SK-N-SH (cell line): ENCODE results near the gene IMPACT. TPM values are rescaled to one million over a fixed set of nuclear protein-coding genes. Genes with fewer than 3 reads are reported as not detected.

Experiments used
- CTCF ChIA-PET: fragments of 300-600, 350-600 bp; formaldehyde crosslinking; extraction: SDS; loops from one replicate; lab custom pipeline; 2021; lab: Yijun Ruan, JAX
- POLR2A ChIA-PET: fragments of 350-600 bp; sonication (Branson Sonifier 250); formaldehyde crosslinking; extraction: SDS; loops from one replicate; lab custom pipeline; 2020; ENCODE audit warnings: antibody characterized with exemption, inconsistent platforms; lab: Yijun Ruan, JAX
- DNase-seq: peaks from one replicate; pipeline ENCODE4 v3.0.0; 2012
- H2AFZ ChIP-seq: fragments of 200-600 bp; sonication (generic); 2 replicates; pipeline ENCODE4 v1.8.1; 2016; ENCODE audit warnings: antibody characterized with exemption, mild to moderate bottlenecking, low read depth
- H3F3A ChIP-seq: fragments of 200-600 bp; sonication (generic); replicated peaks from 2 replicates; pipeline ENCODE3; 2016; ENCODE audit warnings: antibody characterized with exemption, mild to moderate bottlenecking; ENCODE audit not compliant: insufficient read depth
- H3K27ac ChIP-seq, 2 experiments: fragments of 200-500 bp in 1 of 2; fragments of 200-600 bp in 1 of 2; sonication (Bioruptor generic) in 1 of 2; sonication (generic), shearing (Covaris generic) in 1 of 2; 2 replicates each; pipeline versions ENCODE4 v1.5.1 to v1.6.1; 2014 to 2016; ENCODE audit warnings: low read depth in 2 of 2, inconsistent platforms in 1 of 2, low read length in 1 of 2, mild to moderate bottlenecking in 1 of 2, mixed read lengths in 1 of 2
- H3K27me3 ChIP-seq: fragments of 200-600 bp; sonication (generic), shearing (Covaris generic); 2 replicates; pipeline ENCODE4 v1.6.1; 2016; ENCODE audit warnings: mixed run types; ENCODE audit not compliant: insufficient read depth
- H3K36me3 ChIP-seq, 2 experiments: fragments of 200-500 bp in 1 of 2; fragments of 200-600 bp in 1 of 2; sonication (Bioruptor generic) in 1 of 2; sonication (generic) in 1 of 2; replicated peaks in 1 of 2; 2 replicates each; pipeline versions ENCODE3 to v1.5.1; 2014 to 2016; ENCODE audit warnings: low read length in 1 of 2, mild to moderate bottlenecking in 1 of 2; ENCODE audit not compliant: insufficient read depth in 2 of 2, control insufficient read depth in 1 of 2
- H3K4me1 ChIP-seq, 2 experiments: fragments of 200-500 bp in 1 of 2; fragments of 200-600 bp in 1 of 2; sonication (Bioruptor generic) in 1 of 2; sonication (generic), shearing (Covaris generic) in 1 of 2; 2 replicates each; pipeline versions ENCODE4 v1.5.1 to v1.6.1; 2014 to 2016; ENCODE audit warnings: low read depth in 1 of 2, low read length in 1 of 2, mixed run types in 1 of 2; ENCODE audit not compliant: insufficient read depth in 2 of 2, control insufficient read depth in 1 of 2
- H3K4me2 ChIP-seq: fragments of 200-600 bp; sonication (generic), shearing (Covaris generic); 2 replicates; pipeline ENCODE4 v1.6.1; 2017; ENCODE audit warnings: mixed run types
- H3K4me3 ChIP-seq, 2 experiments: fragments of 200-500 bp in 1 of 2; fragments of 200-600 bp in 1 of 2; sonication (Bioruptor generic) in 1 of 2; sonication (generic), shearing (Covaris generic) in 1 of 2; 2 replicates each; pipeline versions ENCODE4 v1.5.1 to v1.8.1; 2014 to 2016; ENCODE audit warnings: low read depth in 2 of 2, inconsistent platforms in 1 of 2, low read length in 1 of 2, mild to moderate bottlenecking in 1 of 2, mixed read lengths in 1 of 2, moderate library complexity in 1 of 2
- H3K79me2 ChIP-seq: fragments of 200-600 bp; sonication (generic); 2 replicates; pipeline ENCODE4 v1.8.1; 2017; ENCODE audit warnings: mild to moderate bottlenecking; ENCODE audit not compliant: insufficient read depth
- H3K9ac ChIP-seq: fragments of 200-600 bp; sonication (generic); 2 replicates; pipeline ENCODE4 v1.6.1; 2017; ENCODE audit warnings: mixed run types
- H3K9me2 ChIP-seq: fragments of 200-600 bp; sonication (generic); 2 replicates; pipeline ENCODE4 v1.6.1; 2017; ENCODE audit warnings: mixed run types
- H3K9me3 ChIP-seq: fragments of 200-600 bp; sonication (generic); 2 replicates; pipeline ENCODE4 v1.6.1; 2017; ENCODE audit warnings: mixed run types, mild to moderate bottlenecking, moderate library complexity
- H4K20me1 ChIP-seq: fragments of 200-600 bp; sonication (generic); 2 replicates; pipeline ENCODE4 v1.6.1; 2017; ENCODE audit warnings: mild to moderate bottlenecking, mixed run types; ENCODE audit not compliant: insufficient read depth
- EP300 ChIP-seq, 2 experiments: IDR thresholded peaks; 2 replicates each; pipeline versions ENCODE4 v1.4.0 to v1.6.1; 2012; ENCODE audit warnings: borderline replicate concordance in 1 of 2, low read depth in 1 of 2, low read length in 1 of 2
- EZH2phosphoT487 ChIP-seq: fragments of 200-600 bp; sonication (generic); IDR thresholded peaks from 2 replicates; pipeline ENCODE4 v1.6.1; 2017; ENCODE audit warnings: low read depth, mixed run types, mild to moderate bottlenecking, antibody characterized with exemption, moderate library complexity, borderline replicate concordance
- FOSL2 ChIP-seq: IDR thresholded peaks from 2 replicates; pipeline ENCODE4 v1.4.0; 2012; ENCODE audit warnings: low read depth, mild to moderate bottlenecking, moderate library complexity, borderline replicate concordance
- FOXM1 ChIP-seq: IDR thresholded peaks from 2 replicates; pipeline ENCODE4 v1.4.0; 2012; ENCODE audit warnings: low read depth, mild to moderate bottlenecking
- GATA2 ChIP-seq: sonication (generic); formaldehyde crosslinking; IDR thresholded peaks from 2 replicates; pipeline ENCODE4 v1.5.0; 2020; ENCODE audit warnings: mild to moderate bottlenecking, missing genetic modification reagents
- JUND ChIP-seq: IDR thresholded peaks from 2 replicates; pipeline ENCODE4 v1.4.0; 2012
- NFIC ChIP-seq: IDR thresholded peaks from 2 replicates; pipeline ENCODE4 v1.4.0; 2012; ENCODE audit warnings: borderline replicate concordance
- POLR2AphosphoS5 ChIP-seq: IDR thresholded peaks from 2 replicates; pipeline ENCODE4 v1.6.1; 2012; ENCODE audit warnings: low read depth, low read length
- WGBS: methylation state at CpG from one replicate; pipeline ENCODE4 v1.1.6; 2017; ENCODE audit warnings: low lambda C conversion rate; 5-methylcytosine and 5-hydroxymethylcytosine counted together
- polyA plus RNA-seq, 3 experiments: library from polyadenylated mRNA; depleted of rRNA; stranded (reverse); fragments of >200 nt; gene quantifications; 2 replicates each; pipeline ENCODE4 v1.2.3, GENCODE V29; 2012
- TF ChIP-seq, protein P1 (sequence below): IDR thresholded peaks from 2 replicates; pipeline ENCODE4 v1.6.1; 2012; ENCODE audit warnings: mild to moderate bottlenecking, low read depth, low read length, moderate library complexity
- TF ChIP-seq, protein P2 (sequence below): IDR thresholded peaks from 2 replicates; pipeline ENCODE4 v1.4.0; 2012; ENCODE audit warnings: low read depth, borderline replicate concordance
- TF ChIP-seq, protein P3 (sequence below): fragments of 200-600 bp; sonication (generic); IDR thresholded peaks from 2 replicates; pipeline ENCODE4 v1.6.1; 2017; ENCODE audit warnings: antibody characterized with exemption, mild to moderate bottlenecking, moderate library complexity
- TF ChIP-seq, protein P4 (sequence below): IDR thresholded peaks from 2 replicates; pipeline ENCODE4 v1.4.0; 2012; ENCODE audit warnings: low read depth

The IMPACT gene
- polyA plus RNA-seq, 1 of the 3 experiments (the other 2 are of a cell fraction): 13.0 TPM

DNA sequence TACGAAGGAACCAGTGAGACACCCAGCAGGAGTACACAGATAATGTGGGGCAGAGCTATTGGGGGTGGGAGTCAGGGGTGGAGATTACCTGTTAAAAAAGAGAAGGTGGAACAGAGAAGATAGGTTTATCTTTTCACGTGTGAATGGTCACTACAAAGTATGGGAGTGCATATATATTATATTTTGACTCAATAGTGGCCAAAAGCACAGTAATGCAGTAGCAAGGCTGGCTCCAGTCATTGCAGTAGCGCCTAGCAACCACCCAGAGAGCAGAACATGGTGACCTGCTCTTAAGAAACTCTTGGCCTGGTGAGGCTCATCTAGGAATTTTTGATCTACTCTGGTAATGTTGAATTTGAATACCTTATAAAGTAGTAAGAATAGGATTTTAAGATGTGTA, 1.0 kb downstream of the IMPACT start:
- ChIA-PET CTCF (no interaction called here), POLR2A (interaction anchor here (0.7 to 1.9 kb wide), 6 partner anchors 10 to 69 kb away, joined by 3 to 11 read pairs (median 4); partner anchors contain the start of gene OSBPL1A)
- Histone ChIP-seq H3K4me1 (peaks cover 0 to 7% of the 10 kb centered on the region in 2 experiments; a peak in 2 of 4 replicates), H2AFZ (peak overlapping the region; percentile 96), H4K20me1 (no peaks in the 10 kb centered on the region), H3K4me2 (peak overlapping the region; percentile 85), H3K36me3 (peaks cover 14 to 18% of the 10 kb centered on the region in 2 experiments), H3K27ac (peak overlapping the region in 1 of 2 experiments; percentile 92; a peak in 2 of 4 replicates), H3K9me3 (no peaks in the 10 kb centered on the region), H3F3A (no peaks in the 10 kb centered on the region), H3K79me2 (peaks cover 5% of the 10 kb centered on the region; the same call in 1 of the 2 replicates), H3K27me3 (no peaks in the 10 kb centered on the region), H3K9me2 (no peaks in the 10 kb centered on the region), H3K9ac (peak overlapping the region; percentile 81; the same call in 1 of the 2 replicates), H3K4me3 (peak overlapping the region; percentile 68 to 88)
- 26% methylated on average over 3 of the region's 3 CpGs for WGBS
- peak; percentile 48 for DNase-seq
- TF ChIP-seq, protein P1, sequence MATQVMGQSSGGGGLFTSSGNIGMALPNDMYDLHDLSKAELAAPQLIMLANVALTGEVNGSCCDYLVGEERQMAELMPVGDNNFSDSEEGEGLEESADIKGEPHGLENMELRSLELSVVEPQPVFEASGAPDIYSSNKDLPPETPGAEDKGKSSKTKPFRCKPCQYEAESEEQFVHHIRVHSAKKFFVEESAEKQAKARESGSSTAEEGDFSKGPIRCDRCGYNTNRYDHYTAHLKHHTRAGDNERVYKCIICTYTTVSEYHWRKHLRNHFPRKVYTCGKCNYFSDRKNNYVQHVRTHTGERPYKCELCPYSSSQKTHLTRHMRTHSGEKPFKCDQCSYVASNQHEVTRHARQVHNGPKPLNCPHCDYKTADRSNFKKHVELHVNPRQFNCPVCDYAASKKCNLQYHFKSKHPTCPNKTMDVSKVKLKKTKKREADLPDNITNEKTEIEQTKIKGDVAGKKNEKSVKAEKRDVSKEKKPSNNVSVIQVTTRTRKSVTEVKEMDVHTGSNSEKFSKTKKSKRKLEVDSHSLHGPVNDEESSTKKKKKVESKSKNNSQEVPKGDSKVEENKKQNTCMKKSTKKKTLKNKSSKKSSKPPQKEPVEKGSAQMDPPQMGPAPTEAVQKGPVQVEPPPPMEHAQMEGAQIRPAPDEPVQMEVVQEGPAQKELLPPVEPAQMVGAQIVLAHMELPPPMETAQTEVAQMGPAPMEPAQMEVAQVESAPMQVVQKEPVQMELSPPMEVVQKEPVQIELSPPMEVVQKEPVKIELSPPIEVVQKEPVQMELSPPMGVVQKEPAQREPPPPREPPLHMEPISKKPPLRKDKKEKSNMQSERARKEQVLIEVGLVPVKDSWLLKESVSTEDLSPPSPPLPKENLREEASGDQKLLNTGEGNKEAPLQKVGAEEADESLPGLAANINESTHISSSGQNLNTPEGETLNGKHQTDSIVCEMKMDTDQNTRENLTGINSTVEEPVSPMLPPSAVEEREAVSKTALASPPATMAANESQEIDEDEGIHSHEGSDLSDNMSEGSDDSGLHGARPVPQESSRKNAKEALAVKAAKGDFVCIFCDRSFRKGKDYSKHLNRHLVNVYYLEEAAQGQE: no peak
- TF ChIP-seq EP300 (IDR thresholded peaks at IDR 0.05; ENCODE audit: borderline replicate concordance in 1 of 2, low read depth in 1 of 2, low read length in 1 of 2): no peak
- TF ChIP-seq, protein P2, sequence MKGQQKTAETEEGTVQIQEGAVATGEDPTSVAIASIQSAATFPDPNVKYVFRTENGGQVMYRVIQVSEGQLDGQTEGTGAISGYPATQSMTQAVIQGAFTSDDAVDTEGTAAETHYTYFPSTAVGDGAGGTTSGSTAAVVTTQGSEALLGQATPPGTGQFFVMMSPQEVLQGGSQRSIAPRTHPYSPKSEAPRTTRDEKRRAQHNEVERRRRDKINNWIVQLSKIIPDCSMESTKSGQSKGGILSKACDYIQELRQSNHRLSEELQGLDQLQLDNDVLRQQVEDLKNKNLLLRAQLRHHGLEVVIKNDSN: no peak
- no peak for TF ChIP-seq EZH2phosphoT487
- no peak for TF ChIP-seq GATA2
- TF ChIP-seq FOXM1: no peak
- TF ChIP-seq JUND: no peak
- no peak for TF ChIP-seq POLR2AphosphoS5
- TF ChIP-seq, protein P3, sequence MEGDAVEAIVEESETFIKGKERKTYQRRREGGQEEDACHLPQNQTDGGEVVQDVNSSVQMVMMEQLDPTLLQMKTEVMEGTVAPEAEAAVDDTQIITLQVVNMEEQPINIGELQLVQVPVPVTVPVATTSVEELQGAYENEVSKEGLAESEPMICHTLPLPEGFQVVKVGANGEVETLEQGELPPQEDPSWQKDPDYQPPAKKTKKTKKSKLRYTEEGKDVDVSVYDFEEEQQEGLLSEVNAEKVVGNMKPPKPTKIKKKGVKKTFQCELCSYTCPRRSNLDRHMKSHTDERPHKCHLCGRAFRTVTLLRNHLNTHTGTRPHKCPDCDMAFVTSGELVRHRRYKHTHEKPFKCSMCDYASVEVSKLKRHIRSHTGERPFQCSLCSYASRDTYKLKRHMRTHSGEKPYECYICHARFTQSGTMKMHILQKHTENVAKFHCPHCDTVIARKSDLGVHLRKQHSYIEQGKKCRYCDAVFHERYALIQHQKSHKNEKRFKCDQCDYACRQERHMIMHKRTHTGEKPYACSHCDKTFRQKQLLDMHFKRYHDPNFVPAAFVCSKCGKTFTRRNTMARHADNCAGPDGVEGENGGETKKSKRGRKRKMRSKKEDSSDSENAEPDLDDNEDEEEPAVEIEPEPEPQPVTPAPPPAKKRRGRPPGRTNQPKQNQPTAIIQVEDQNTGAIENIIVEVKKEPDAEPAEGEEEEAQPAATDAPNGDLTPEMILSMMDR: no peak

DNA sequence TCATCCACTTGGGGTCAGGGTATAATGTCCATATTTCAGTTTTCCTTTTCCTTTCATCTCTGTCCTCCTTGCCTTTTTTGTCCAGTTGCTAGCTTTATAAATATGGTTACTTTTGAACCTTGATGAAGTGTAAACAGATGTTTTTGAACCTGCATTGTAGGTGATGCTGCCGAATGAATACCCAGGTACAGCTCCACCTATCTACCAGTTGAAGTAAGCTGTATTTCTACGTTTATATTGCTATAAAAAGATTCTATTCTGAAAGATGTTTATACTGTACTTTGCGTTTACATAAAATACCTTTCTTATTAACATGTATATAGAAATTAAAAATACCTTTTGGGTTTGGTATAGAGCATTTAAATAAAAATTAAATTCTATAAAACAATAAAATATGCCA, 2.2 kb downstream of the IMPACT start:
- Histone ChIP-seq H3K4me1 (peaks cover 0 to 7% of the 10 kb centered on the region in 2 experiments; a peak in 2 of 4 replicates), H3K79me2 (peaks cover 5% of the 10 kb centered on the region; the same call in 1 of the 2 replicates), H3K36me3 (peaks cover 15 to 23% of the 10 kb centered on the region in 2 experiments), H3K27me3 (no peaks in the 10 kb centered on the region), H4K20me1 (no peaks in the 10 kb centered on the region), H3K9me3 (no peaks in the 10 kb centered on the region), H3K27ac (no peak overlapping the region), H3K9ac (no peak overlapping the region), H3F3A (no peaks in the 10 kb centered on the region), H2AFZ (no peak overlapping the region), H3K4me3 (no peak overlapping the region; a peak in 1 of 4 replicates), H3K9me2 (no peaks in the 10 kb centered on the region), H3K4me2 (no peak overlapping the region)
- no peak for DNase-seq
- 88% methylated on average over 3 of the region's 3 CpGs for WGBS
- CTCF ChIA-PET: interaction anchor here (0.7 to 1.9 kb wide), 7 partner anchors 9 to 69 kb away, joined by 3 to 4 read pairs (median 3); partner anchors contain the start of gene OSBPL1A
- TF ChIP-seq FOSL2 (no peak), NFIC (no peak), JUND (no peak), POLR2AphosphoS5 (no peak)
- TF ChIP-seq, protein P4, sequence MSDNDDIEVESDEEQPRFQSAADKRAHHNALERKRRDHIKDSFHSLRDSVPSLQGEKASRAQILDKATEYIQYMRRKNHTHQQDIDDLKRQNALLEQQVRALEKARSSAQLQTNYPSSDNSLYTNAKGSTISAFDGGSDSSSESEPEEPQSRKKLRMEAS: no peak
- TF ChIP-seq, protein P1: no peak
- POLR2A ChIA-PET: interaction anchor here (0.6 kb wide), 1 partner anchor 30 kb away, joined by 3 read pairs; no protein-coding TSS in a partner anchor
